ENCODE data around the gene RAD51C. TPM values are rescaled to one million over a fixed set of nuclear protein-coding genes. Genes with fewer than 3 reads are reported as not detected.

Gene RAD51C
- total and polyA plus RNA-seq, 9 of the 15 experiments (the other 6 are each of a cell fraction or from before 2014, with no cell fraction given), result 93.9 to 341 (median 135) TPM

- TF ChIP-seq, protein P1, sequence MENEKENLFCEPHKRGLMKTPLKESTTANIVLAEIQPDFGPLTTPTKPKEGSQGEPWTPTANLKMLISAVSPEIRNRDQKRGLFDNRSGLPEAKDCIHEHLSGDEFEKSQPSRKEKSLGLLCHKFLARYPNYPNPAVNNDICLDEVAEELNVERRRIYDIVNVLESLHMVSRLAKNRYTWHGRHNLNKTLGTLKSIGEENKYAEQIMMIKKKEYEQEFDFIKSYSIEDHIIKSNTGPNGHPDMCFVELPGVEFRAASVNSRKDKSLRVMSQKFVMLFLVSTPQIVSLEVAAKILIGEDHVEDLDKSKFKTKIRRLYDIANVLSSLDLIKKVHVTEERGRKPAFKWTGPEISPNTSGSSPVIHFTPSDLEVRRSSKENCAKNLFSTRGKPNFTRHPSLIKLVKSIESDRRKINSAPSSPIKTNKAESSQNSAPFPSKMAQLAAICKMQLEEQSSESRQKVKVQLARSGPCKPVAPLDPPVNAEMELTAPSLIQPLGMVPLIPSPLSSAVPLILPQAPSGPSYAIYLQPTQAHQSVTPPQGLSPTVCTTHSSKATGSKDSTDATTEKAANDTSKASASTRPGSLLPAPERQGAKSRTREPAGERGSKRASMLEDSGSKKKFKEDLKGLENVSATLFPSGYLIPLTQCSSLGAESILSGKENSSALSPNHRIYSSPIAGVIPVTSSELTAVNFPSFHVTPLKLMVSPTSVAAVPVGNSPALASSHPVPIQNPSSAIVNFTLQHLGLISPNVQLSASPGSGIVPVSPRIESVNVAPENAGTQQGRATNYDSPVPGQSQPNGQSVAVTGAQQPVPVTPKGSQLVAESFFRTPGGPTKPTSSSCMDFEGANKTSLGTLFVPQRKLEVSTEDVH (IDR thresholded peaks at IDR 0.05; ENCODE audit: low read depth, partially characterized antibody), result no peak
- TF ChIP-seq, protein P2, sequence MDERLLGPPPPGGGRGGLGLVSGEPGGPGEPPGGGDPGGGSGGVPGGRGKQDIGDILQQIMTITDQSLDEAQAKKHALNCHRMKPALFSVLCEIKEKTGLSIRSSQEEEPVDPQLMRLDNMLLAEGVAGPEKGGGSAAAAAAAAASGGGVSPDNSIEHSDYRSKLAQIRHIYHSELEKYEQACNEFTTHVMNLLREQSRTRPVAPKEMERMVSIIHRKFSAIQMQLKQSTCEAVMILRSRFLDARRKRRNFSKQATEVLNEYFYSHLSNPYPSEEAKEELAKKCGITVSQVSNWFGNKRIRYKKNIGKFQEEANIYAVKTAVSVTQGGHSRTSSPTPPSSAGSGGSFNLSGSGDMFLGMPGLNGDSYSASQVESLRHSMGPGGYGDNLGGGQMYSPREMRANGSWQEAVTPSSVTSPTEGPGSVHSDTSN (CRISPR knock-in tag; IDR thresholded peaks at IDR 0.05; ENCODE audit: low read depth), result no peak
- TF ChIP-seq, protein P2 (tag; conservative IDR thresholded peaks at IDR 0.05; ENCODE audit: low read depth), result peak; percentile 78
- TF ChIP-seq SAFB (IDR thresholded peaks at IDR 0.05; ENCODE audit: borderline replicate concordance, low read depth, low read length) (no peak), NONO (IDR thresholded peaks at IDR 0.05; ENCODE audit: low read depth in 2 of 2, low read length in 1 of 2) (no peak)
These were observed 60.6 kb downstream of the RAD51C start (continued) for GRCh38 chr17:58753026-58753425.

Data from K562 (cell line).